ENCODE measurements around the gene KCNIP3.

DNA sequence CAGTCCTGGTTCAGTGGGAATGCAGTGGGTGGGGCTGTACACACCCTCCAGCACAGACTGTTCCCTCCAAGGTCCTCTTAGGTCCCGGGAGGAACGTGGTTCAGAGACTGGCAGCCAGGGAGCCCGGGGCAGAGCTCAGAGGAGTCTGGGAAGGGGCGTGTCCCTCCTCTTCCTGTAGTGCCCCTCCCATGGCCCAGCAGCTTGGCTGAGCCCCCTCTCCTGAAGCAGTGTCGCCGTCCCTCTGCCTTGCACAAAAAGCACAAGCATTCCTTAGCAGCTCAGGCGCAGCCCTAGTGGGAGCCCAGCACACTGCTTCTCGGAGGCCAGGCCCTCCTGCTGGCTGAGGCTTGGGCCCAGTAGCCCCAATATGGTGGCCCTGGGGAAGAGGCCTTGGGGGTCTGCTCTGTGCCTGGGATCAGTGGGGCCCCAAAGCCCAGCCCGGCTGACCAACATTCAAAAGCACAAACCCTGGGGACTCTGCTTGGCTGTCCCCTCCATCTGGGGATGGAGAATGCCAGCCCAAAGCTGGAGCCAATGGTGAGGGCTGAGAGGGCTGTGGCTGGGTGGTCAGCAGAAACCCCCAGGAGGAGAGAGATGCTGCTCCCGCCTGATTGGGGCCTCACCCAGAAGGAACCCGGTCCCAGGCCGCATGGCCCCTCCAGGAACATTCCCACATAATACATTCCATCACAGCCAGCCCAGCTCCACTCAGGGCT is 87.9 kb downstream of the KCNIP3 start:
- TF ChIP-seq BHLHE40 (IDR thresholded peaks at IDR 0.05; ENCODE audit: borderline replicate concordance): no peak
- TF ChIP-seq FOXK2 (IDR thresholded peaks at IDR 0.05): no peak
- no peak for TF ChIP-seq FOXM1 (IDR thresholded peaks at IDR 0.05; ENCODE audit: borderline replicate concordance)
- no peak for TF ChIP-seq FOXA1 (IDR thresholded peaks at IDR 0.05)
- TF ChIP-seq SP1 (IDR thresholded peaks at IDR 0.05): no peak
- no peak for TF ChIP-seq TARDBP (IDR thresholded peaks at IDR 0.05)
- TF ChIP-seq ELF4 (IDR thresholded peaks at IDR 0.05): no peak
- TF ChIP-seq ZNF384 (IDR thresholded peaks at IDR 0.05): no peak
- TF ChIP-seq L3MBTL2 (conservative IDR thresholded peaks at IDR 0.05): no peak
